ENCODE measurements around the gene ZSCAN5A.
"Not testable (repeated sequence)": the region's sequence is repeated elsewhere in the genome, so short reads cannot be mapped to it uniquely, and the experiment has no call there.

DNA sequence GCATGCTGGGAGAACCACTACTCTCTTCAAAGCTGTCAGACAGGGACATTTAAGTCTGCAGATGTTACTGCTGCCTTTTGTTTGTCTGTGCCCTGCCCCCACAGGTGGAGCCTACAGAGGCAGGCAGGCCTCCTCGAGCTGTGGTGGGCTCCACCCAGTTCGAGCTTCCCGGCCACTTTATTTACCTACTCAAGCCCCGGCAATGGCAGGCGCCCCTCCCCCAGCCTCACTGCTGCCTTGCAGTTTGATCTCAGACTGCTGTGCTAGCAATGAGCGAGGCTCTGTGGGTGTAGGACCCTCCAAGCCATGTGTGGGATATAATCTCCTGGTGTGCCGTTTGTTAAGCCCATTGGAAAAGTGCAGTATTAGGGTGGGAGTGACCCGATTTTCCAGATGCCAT lies 22.4 kb upstream of the ZSCAN5A start:
- not testable (repeated sequence) for TF ChIP-seq CTCF (conservative IDR thresholded peaks at IDR 0.05 in 1 of 2, IDR thresholded peaks at IDR 0.05 in 1 of 2; ENCODE audit: low read depth in 1 of 2, low read length in 2 of 2); EZH2 (IDR thresholded peaks at IDR 0.05; ENCODE audit: low read length, missing control alignments)
